GM18867 (cell line): ENCODE data around the gene SUPT5H.
"Not testable (repeated sequence)": the region's sequence is repeated elsewhere in the genome, so short reads cannot be mapped to it uniquely, and the experiment has no call there.

Experiments used
- ATAC-seq: cut with Tn5 transposase; IDR thresholded peaks from one replicate; pipeline ENCODE4 v1.9.1; 2021; ENCODE audit warnings: mild to moderate bottlenecking, moderate library complexity; ENCODE audit not compliant: unreplicated experiment

SUPT5H gene

GRCh38 chr19:39463403-39463802, 18.0 kb downstream of the SUPT5H start:
- ATAC-seq: no peak

GRCh38 chr19:39465956-39466747, 20.8 kb downstream of the SUPT5H start:
- no peak for ATAC-seq

- no peak for ATAC-seq
Measured at GRCh38 chr19:39467941-39468340, 22.6 kb downstream of the SUPT5H start.

DNA sequence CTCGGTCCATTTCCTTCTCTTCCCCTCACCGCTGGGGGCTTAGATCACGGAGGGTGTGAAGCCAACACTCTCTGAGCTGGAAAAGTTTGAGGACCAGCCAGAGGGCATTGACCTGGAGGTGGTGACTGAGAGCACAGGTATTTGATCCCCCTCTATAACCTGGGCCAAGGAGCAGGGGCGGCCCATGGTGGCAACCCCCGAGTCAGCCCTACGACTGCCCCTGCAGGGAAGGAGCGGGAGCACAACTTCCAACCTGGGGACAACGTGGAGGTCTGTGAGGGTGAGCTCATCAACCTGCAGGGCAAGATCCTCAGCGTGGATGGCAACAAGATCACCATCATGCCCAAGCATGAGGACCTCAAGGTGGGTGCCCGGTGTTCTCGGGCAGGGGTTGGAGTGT, 23.7 kb downstream of the SUPT5H start:
- no peak for ATAC-seq

GRCh38 chr19:39469567-39469966, 24.2 kb downstream of the SUPT5H start:
- no peak for ATAC-seq

GRCh38 chr19:39470724-39471339, 25.4 kb downstream of the SUPT5H start:
- ATAC-seq: no peak

DNA sequence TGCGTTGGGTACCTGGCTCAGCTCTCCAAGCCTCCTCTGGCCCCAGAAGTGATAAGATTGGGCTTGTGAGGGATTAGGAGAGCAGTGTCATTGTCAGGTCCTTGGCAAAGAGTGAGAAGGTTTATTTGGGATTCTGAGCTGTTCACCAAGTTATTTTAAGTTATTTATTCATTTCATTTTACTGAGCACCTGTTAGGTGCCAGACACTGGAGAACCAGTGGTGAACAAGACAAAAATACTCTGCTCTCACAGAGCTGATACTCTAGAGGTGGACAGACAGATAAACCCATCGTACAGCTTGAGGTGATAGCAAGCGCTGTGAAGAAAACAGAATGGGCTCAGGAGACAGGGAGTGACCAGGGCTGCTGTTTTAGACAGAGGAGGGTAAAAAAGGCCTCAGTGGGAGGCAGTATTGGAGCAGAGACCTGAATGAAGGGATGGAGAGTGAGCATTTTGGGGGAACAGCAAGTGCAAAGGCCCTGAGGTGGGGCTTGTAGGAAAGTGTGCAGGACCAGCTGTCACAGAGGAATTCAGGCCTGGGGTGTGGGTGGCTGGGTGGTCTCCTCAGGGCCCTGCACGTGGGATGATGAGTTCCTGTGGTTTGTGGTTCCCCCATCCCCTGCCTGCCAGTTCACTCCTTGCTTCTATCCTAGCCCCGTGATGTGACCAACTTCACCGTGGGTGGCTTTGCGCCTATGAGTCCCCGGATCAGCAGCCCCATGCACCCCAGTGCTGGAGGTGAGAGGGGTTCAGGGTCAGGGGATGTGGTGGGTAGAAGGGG, 26.6 kb downstream of the SUPT5H start:
- ATAC-seq: no peak

- ATAC-seq: no peak
Measured at GRCh38 chr19:39472746-39473442, 27.5 kb downstream of the SUPT5H start.

- ATAC-seq: no peak
Measured at GRCh38 chr19:39473443-39473960, 28.1 kb downstream of the SUPT5H start.

DNA sequence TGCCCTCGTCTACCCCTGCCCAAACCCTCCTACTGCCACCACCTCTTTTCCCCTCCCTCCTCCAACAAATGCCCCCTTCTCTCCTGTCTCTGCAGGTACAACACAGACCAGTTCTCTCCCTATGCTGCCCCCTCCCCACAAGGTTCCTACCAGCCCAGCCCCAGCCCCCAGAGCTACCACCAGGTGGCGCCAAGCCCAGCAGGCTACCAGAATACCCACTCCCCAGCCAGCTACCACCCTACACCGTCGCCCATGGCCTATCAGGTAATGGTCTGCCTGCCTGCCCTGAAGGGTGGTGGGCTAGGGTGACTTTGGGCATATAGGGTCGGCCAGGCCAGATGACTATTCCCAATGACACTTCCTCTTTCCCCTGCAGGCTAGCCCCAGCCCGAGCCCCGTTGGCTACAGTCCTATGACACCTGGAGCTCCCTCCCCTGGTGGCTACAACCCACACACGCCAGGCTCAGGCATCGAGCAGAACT, 28.8 kb downstream of the SUPT5H start:
- ATAC-seq: no peak

GRCh38 chr19:39475748-39476147, 30.4 kb downstream of the SUPT5H start:
- ATAC-seq: no peak

- not testable (repeated sequence) for ATAC-seq
Measured at GRCh38 chr19:39479319-39479801, 34.0 kb downstream of the SUPT5H start.

GRCh38 chr19:39479916-39480315, 34.5 kb downstream of the SUPT5H start:
- no peak for ATAC-seq

DNA sequence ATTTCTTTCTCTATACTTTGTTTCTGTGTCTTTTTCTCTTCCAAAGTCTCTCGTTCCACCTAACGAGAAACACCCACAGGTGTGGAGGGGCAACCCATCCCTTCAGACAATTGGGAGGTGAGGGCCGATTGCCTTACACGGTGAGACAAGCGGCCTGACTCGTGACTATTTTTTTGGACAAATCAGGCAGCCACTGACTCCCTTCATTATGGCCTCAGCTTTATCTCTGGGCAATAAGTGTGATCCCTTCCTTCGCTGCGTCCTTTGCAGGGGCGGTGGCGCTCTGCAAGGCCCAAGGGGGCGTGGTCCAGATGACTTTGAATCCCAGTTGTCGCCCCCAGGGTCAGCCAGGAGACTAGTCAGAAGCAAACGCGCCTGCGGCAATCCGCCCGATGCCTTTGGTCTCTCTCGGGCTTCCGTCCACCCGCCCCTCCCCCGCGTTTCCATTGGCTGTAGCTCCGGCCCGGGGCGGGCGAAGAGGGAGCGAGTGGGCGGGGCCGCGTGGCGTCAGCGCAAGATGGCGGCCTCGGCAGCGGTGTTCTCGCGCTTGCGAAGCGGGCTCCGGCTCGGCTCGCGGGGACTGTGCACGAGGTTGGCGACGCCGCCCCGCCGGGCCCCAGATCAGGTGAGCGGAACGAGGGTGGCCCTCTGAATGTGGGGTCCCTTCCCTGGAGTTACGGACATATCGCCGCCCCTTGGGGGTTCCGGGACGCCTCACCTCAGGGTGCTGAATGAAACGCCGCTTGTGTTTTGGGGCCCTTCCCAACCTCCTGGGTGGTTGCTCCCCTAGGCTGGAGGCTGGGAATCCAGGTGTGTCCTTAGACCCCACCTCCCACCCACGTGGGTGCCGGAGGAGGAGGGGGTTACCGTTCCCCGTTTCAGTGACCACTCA, 35.2 kb downstream of the SUPT5H start, which contains the start of gene TIMM50:
TSS of gene TIMM50 (plus strand) at position 502 of the 892 bp plus-strand sequence. CDS start at position 518, 16 bp downstream.
- peak; percentile 93 for ATAC-seq

DNA sequence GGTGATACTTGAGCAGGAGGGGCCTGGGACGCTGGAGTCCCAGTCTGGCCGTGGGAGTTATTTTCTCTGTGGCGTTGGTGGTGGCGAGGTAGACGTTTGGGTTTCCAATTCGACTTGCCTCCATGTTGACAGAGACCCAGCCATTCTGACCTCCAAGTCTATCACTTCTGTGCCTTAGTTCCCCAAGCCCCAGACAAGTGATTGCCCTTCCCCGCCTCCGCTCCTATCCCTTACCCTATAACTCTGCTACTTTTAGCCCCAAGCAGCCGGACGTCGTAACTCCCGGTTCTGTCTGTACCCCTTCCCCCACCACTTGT, 35.8 kb downstream of the SUPT5H start:
- ATAC-seq: no peak

DNA sequence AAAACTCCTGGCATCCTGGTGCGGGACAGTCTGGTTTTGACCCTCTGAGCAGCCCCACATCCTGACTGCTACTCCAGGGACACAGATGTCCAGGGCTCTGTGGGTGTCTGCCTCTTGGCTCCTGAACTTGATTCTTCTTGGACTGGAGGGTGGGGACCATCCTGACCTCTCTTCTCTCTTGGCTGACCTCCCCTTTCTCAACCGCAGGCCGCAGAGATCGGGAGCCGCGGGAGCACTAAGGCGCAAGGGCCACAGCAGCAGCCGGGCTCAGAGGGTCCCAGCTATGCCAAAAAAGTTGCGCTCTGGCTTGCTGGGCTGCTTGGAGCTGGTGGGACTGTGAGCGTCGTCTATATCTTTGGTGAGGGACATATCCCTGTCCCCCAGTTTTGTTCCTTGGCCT, 36.3 kb downstream of the SUPT5H start:
- ATAC-seq: no peak

GRCh38 chr19:39483141-39483540, 37.8 kb downstream of the SUPT5H start:
- no peak for ATAC-seq

DNA sequence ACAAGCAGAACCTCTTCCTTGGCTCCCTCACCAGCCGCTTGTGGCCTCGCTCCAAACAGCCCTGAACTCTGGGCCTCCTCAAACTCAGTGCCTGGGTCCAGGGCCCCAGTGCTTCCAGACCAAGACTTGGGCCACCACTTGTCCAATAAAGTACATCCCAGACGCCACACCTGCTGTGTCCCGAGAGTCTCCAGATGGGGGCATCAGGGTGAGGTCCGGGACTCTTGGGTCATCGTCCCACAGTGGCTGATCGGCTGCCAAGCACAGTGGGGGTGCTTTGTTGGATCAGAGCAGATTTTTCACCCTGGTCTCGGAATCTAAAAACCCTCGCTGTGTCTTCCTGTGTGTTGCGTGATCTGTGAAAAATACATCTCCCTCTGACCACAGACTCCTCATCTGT, 44.4 kb downstream of the SUPT5H start:
- ATAC-seq: no peak

- ATAC-seq: no peak
Measured at GRCh38 chr19:39492225-39492624, 46.8 kb downstream of the SUPT5H start.

- ATAC-seq: no peak
Measured at GRCh38 chr19:39492788-39493187, 47.4 kb downstream of the SUPT5H start.
